D341Med (cell line): Measurements from ENCODE around the gene SCN10A.

Experiments
- DNase-seq: peaks from one replicate; pipeline ENCODE4 v3.0.0; 2012; ENCODE audit warnings: low spot score

Gene SCN10A

DNA sequence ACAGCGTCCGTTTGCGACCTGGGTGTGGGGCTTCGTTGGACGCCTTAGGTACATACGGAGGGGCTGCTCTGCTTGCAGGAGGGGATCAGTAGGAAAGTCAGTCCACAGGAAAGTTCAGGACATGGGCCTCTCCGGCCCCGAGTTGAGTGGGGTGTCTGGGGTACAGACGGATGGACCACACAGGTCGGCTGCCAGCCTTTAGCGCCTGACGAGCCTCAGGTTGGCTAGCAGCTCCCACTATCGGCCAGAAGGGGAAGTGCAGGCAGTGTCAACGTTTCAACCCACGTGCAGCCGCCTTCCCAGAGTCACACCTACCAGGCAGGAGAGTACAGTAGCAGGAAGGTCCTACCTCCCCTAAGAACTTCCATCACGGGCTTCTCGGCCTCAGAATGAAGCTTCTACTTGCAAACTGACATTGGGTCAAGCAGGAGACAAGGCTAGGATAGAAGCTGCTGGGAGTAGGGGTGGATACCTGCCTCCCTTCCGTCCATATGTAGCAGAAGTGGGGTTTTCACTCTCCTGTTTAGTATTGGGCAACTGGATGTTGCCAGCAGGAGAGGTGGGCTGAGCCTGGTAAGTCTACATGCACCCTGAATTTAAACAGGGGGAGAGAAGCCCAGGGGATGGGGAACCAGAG, 164.7 kb downstream of the SCN10A start:
- DNase-seq, result peak; percentile 86

- peak; percentile 8 for DNase-seq
These were observed 165.6 kb downstream of the SCN10A start for GRCh38 chr3:38650248-38650951.

GRCh38 chr3:38649500-38650247, 166.3 kb downstream of the SCN10A start, which contains the start of gene SCN5A:
Gene SCN5A (minus strand): TSS chr3:38649687. CDS start chr3:38633307, 16,380 bp downstream.
- DNase-seq, result peak; percentile 96

GRCh38 chr3:38648659-38649499, 167.1 kb downstream of the SCN10A start:
- no peak for DNase-seq

DNA sequence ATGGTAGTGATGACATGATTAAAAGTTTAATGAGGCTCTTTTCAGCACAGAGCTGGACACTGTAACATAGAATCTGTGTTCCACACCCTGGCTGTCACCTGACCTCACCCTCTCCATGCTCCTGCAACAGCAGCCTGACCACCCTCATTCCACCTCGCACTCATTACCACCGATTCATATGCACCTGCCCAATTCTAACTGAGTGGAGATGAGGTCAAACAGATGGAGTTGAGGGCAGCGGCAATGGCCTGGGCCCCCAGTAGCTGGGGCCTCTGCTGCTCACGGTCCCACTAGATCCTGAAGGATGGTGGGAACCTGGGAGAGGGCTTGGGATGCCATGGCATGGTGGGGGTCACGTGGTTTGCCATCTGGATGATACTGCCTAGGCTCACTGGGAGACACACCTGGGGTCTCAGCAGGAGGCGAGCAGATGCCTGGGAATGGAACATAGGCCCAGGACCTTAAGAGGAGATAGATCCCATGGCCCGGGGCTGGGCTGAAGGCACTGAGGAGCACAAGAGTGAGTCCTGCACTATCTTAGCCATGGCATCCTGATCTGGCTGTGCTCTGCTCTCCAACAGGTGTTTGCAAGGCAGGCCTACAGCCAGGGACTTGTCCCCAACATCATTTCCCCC, 167.9 kb downstream of the SCN10A start:
- peak; percentile 30 for DNase-seq

DNA sequence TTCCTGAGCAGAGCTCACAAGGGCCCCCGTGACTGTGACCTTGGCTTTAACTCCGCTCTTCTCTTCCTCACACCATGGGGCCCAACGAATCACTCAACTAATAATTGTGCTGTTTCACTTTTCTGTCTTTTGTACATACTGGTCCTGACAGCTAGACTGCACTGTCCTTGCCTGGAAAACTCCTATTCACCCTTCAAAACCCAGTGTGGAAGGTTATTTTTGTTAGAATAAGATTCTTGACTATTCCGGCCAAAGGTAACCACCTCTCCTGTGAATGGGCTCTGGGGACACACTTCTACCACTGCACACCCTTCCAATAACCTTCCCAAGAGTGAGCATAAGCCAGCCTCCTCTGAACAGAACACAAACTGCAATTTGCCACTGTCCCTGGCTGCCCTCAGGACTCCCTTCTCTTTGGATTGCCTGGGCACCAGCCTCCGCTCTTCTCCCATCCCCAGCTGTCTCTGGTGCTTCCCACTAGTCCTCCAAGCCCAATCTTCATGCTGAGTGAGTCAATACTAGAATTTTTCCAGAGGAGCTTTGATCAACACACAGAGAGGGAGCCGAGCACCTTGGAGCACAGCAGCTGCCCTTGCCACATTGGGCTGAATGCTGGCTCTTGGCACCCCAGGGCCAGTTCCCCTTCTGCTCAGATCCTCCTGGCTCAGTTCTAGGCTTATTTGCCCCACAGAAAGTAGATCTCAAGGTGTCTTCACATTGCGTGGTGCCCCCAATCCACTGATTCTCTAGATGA, 168.6 kb downstream of the SCN10A start:
- DNase-seq, result peak; percentile 8
